H1 (cell line): ENCODE data around the gene MYO16. TPM values are rescaled to one million over a fixed set of nuclear protein-coding genes. Genes with fewer than 3 reads are reported as not detected.

ENCODE experiments used
- CHD7 ChIP-seq: fragments of 300-600 bp; sonication (generic); IDR thresholded peaks from 2 replicates; pipeline ENCODE4 v1.7.1; 2012; ENCODE audit warnings: low read length, moderate library complexity, mild to moderate bottlenecking, inconsistent platforms; ENCODE audit not compliant: insufficient replicate concordance
- EGR1 ChIP-seq: IDR thresholded peaks from 2 replicates; pipeline ENCODE4 v1.6.1; 2011; ENCODE audit warnings: low read depth, low read length, borderline replicate concordance
- MAX ChIP-seq: IDR thresholded peaks from 2 replicates; pipeline ENCODE4 v1.6.1; 2012; ENCODE audit warnings: inconsistent platforms
- NRF1 ChIP-seq: IDR thresholded peaks from 2 replicates; pipeline ENCODE4 v1.6.1; 2011; ENCODE audit warnings: mild to moderate bottlenecking, low read depth, low read length, improper control_type of control experiment
- RAD21 ChIP-seq, 2 experiments: IDR thresholded peaks in 1 of 2; conservative IDR thresholded peaks in 1 of 2; 2 replicates each; pipeline ENCODE4 v1.6.1; 2011; ENCODE audit warnings: low read depth in 2 of 2, low read length in 2 of 2, improper control_type of control experiment in 1 of 2, inconsistent platforms in 1 of 2, mild to moderate bottlenecking in 1 of 2, moderate library complexity in 1 of 2
- SAP30 ChIP-seq: fragments of 300-600 bp; sonication (generic); IDR thresholded peaks from 2 replicates; pipeline ENCODE4 v1.7.1; 2012; ENCODE audit warnings: low read length, moderate library complexity, mild to moderate bottlenecking, inconsistent platforms; ENCODE audit not compliant: insufficient read depth, insufficient replicate concordance
- SIRT6 ChIP-seq: IDR thresholded peaks from one replicate; pipeline ENCODE4 v1.7.1; 2012; ENCODE audit warnings: low read length, inconsistent platforms
- polyA plus RNA-seq, 7 experiments: library from polyadenylated mRNA; depleted of rRNA in 3 of 7; stranded (reverse) in 5 of 7; unstranded in 2 of 7; fragments of >200 nt in 5 of 7; fragments of 200-250 nt in 2 of 7; gene quantifications; 1 replicate in 5 of 7; 2 replicates in 1 of 7; 4 replicates in 1 of 7; pipeline versions ENCODE4 v1.2.1 to v1.2.3, GENCODE V29; 2011 to 2013; ENCODE audit warnings: missing spikeins in 2 of 7, mixed read lengths in 2 of 7
- total RNA-seq: library from RNA; stranded (reverse); fragmentation: NEBNext Ultra II Directional; extraction: Animal tissue kit (Norgen Biotek cat#: 25700); gene quantifications from 2 replicates; pipeline ENCODE4 v1.2.1, GENCODE V29; 2021

Gene MYO16
- total and polyA plus RNA-seq, 2 of the 8 experiments (the other 6 are each of a cell fraction or from before 2014, with no cell fraction given): 0.02 to 0.22 TPM

GRCh38 chr13:109244566-109244965 is 615.2 kb downstream of the MYO16 start (continued):
- TF ChIP-seq CHD7 (no peak), SIRT6 (no peak), SAP30 (no peak), EGR1 (no peak), NRF1 (no peak), RAD21 (IDR thresholded peaks at IDR 0.05 in 1 of 2, conservative IDR thresholded peaks at IDR 0.05 in 1 of 2; ENCODE audit: low read depth in 2 of 2, low read length in 2 of 2) (no peak), MAX (no peak)
